DND-41 (cell line): ENCODE measurements around the gene PI4KA.

Source experiments
- EZH2 ChIP-seq: IDR thresholded peaks from 3 replicates; pipeline ENCODE4 v1.6.1; 2012; ENCODE audit warnings: borderline replicate concordance, low read depth, mild to moderate bottlenecking, moderate library complexity, low read length, inconsistent platforms; ENCODE audit not compliant: severe bottlenecking
- TF ChIP-seq, protein P1 (sequence below): IDR thresholded peaks from 2 replicates; pipeline ENCODE4 v1.5.1; 2012; ENCODE audit warnings: borderline replicate concordance, low read length, moderate library complexity, mild to moderate bottlenecking; ENCODE audit not compliant: poor library complexity, severe bottlenecking; ENCODE audit errors: extremely low read depth

DNA sequence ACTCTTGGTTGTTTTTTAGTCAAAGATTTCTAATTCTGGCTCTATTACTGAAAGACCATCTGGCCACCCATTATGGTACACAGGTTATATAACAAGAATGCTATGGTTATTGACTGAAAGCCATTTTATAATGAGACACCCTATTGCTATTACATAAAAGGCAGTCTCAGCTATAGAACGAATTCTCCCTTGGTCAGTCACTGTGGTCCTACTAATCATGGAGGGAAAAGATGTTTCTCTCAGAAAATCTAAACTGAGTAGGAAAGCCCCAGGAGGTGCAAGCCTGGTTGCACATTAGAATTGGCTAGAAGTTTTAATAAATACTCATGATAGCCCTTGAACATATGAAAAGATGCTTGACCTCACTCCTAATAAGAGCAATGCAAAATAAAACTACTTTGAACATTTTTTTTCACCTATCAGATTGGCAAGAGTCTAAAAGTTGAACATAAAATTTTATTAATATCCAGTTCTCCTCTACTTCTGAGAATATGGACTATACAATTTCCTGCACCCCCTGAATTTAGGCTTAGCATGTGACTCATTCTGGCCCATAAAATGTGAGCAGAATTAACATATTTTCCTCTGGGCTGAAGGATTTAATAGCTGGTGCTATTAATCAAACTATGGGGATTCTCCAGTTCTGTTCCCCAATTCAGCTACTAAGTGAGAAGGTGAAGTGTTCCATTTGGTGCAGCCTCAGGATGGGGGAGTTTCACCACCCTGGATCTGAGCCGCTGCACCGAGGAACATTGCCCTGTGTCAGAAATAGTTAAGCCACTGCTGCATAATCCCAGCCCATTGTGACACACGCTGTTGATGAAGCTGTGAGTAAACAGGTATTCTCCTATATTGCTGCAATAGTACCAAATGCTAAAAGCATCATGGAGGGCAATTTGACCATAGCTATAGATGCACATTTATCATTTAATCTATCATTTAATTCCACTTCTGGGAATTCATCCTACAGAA lies 47.1 kb upstream of the PI4KA start:
- TF ChIP-seq, protein P1, sequence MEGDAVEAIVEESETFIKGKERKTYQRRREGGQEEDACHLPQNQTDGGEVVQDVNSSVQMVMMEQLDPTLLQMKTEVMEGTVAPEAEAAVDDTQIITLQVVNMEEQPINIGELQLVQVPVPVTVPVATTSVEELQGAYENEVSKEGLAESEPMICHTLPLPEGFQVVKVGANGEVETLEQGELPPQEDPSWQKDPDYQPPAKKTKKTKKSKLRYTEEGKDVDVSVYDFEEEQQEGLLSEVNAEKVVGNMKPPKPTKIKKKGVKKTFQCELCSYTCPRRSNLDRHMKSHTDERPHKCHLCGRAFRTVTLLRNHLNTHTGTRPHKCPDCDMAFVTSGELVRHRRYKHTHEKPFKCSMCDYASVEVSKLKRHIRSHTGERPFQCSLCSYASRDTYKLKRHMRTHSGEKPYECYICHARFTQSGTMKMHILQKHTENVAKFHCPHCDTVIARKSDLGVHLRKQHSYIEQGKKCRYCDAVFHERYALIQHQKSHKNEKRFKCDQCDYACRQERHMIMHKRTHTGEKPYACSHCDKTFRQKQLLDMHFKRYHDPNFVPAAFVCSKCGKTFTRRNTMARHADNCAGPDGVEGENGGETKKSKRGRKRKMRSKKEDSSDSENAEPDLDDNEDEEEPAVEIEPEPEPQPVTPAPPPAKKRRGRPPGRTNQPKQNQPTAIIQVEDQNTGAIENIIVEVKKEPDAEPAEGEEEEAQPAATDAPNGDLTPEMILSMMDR: no peak
- no peak for TF ChIP-seq EZH2
